Measurements from ENCODE around the gene HOXD8.

GRCh38 chr2:176085861-176086771 is 43.4 kb upstream of the HOXD8 start:
- TF ChIP-seq ZNF384 (IDR thresholded peaks at IDR 0.05) (no peak), SUZ12 (IDR thresholded peaks at IDR 0.05) (no peak), PKNOX1 (IDR thresholded peaks at IDR 0.05) (no peak), BHLHE40 (IDR thresholded peaks at IDR 0.05; ENCODE audit: borderline replicate concordance) (no peak), SP1 (IDR thresholded peaks at IDR 0.05) (no peak), ARNT (IDR thresholded peaks at IDR 0.05) (no peak), FOXM1 (IDR thresholded peaks at IDR 0.05; ENCODE audit: borderline replicate concordance) (no peak), HDGF (IDR thresholded peaks at IDR 0.05; ENCODE audit: borderline replicate concordance) (no peak), ELF4 (IDR thresholded peaks at IDR 0.05) (no peak)
